Thoracic aorta (tissue), 2 donors: Measurements from ENCODE around the gene AP2M1. TPM values are rescaled to one million over a fixed set of nuclear protein-coding genes. Genes with fewer than 3 reads are reported as not detected.

Source experiments
- ATAC-seq: fragments of 150-250 bp; one replicate; pipeline ENCODE4 v1.8.0; 2017; ENCODE audit warnings: low read depth; ENCODE audit not compliant: insufficient number of reproducible peaks, low FRiP score
- DNase-seq: peaks from one replicate; pipeline ENCODE4 v3.0.0-alpha.2; 2020; ENCODE audit warnings: low spot score
- H3K27ac ChIP-seq, 2 donors: fragments of 200-600 bp; sonication (generic); 1 replicate in 1 of 2; 2 replicates in 1 of 2; pipeline ENCODE4 v1.5.1; 2016; ENCODE audit warnings: mild to moderate bottlenecking in 2 of 2, moderate library complexity in 2 of 2
- H3K27me3 ChIP-seq: fragments of 200-600 bp; sonication (generic); replicated peaks from 2 replicates; pipeline ENCODE4 v1.6.0; 2016; ENCODE audit warnings: mild to moderate bottlenecking; ENCODE audit not compliant: insufficient read depth
- H3K36me3 ChIP-seq: fragments of 200-600 bp; sonication (generic); one replicate; pipeline ENCODE4 v1.5.1; 2016
- H3K4me1 ChIP-seq, 2 donors: fragments of 200-600 bp; sonication (generic); 1 replicate in 1 of 2; 2 replicates in 1 of 2; pipeline versions ENCODE4 v1.5.1 to v1.6.0; 2016; ENCODE audit warnings: low read depth in 2 of 2, mild to moderate bottlenecking in 1 of 2; ENCODE audit not compliant: control insufficient read depth in 1 of 2
- H3K4me3 ChIP-seq: fragments of 200-600 bp; sonication (generic); 2 replicates; pipeline ENCODE4 v1.5.1; 2016; ENCODE audit warnings: mild to moderate bottlenecking
- H3K9me3 ChIP-seq: fragments of 200-600 bp; sonication (generic); 2 replicates; pipeline ENCODE4 v1.5.1; 2016
- total RNA-seq, 2 donors: library from RNA; depleted of rRNA; stranded (reverse); fragments of >200 nt; gene quantifications; one replicate each; pipeline versions ENCODE4 v1.1.0 to v1.2.3, GENCODE V29; 2016
- TF ChIP-seq, protein P1 (sequence below): fragments of 200-600 bp; sonication (generic); IDR thresholded peaks from one replicate; pipeline ENCODE4 v1.5.1; 2019; ENCODE audit warnings: antibody characterized with exemption

AP2M1 gene
- 100 to 1,000 TPM; 194 to 203 TPM for total RNA-seq

DNA sequence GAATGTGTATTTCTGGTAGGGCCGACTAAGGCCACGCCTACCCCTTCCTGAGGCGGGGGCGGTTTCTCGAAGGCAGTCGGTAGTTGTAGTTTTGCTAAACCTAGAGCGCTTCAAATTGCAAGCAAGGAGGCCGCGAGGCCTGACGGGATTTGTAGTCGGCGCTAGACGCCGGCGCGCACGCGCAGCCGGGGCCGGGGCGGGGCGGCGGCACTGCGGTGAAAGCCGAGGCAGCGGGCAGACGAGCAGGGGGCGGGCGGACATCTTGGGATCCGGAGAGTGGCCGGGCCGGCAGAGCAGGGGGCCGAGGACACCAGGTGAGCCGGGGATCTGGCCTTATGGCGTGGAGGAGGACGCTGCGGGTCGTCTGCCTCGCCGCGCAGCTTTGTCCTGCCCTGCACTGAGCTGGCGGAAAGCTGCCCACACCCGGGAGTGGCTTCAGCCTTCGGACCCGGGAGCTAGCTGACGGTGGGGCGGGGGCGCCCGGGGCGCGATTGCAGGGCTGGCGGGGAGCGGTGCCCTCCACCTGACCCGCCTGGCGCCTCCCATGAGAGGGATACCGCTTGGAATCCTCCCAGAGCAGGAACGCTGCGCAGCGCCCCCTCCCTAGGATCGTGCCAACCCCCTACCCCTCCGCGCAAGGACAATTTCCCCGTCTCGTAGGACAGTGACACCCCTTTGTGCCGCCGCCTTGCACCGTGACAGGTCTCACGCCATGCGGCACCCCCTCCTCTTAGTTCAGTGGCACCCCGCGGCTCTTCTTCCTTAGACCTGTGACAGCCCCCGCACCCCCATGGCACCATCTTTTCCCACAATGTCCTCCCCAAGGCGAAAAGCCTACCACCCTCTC, at the start of gene AP2M1:
Gene AP2M1 (plus strand): TSS at position 210 of the 847 bp plus-strand sequence. CDS start 2,139 bp downstream, outside the sequence.
- Histone ChIP-seq H3K9me3 (no peaks in the 10 kb centered on the region), H3K4me1 (peaks cover 24 to 30% of the 10 kb centered on the region in 2 donors), H3K36me3 (peaks cover 51% of the 10 kb centered on the region), H3K27ac (peak within 1 kb of the TSS; percentile 74 to 92), H3K4me3 (peak within 1 kb of the TSS; percentile 98), H3K27me3 (no peaks in the 10 kb centered on the region)
- TF ChIP-seq, protein P1, sequence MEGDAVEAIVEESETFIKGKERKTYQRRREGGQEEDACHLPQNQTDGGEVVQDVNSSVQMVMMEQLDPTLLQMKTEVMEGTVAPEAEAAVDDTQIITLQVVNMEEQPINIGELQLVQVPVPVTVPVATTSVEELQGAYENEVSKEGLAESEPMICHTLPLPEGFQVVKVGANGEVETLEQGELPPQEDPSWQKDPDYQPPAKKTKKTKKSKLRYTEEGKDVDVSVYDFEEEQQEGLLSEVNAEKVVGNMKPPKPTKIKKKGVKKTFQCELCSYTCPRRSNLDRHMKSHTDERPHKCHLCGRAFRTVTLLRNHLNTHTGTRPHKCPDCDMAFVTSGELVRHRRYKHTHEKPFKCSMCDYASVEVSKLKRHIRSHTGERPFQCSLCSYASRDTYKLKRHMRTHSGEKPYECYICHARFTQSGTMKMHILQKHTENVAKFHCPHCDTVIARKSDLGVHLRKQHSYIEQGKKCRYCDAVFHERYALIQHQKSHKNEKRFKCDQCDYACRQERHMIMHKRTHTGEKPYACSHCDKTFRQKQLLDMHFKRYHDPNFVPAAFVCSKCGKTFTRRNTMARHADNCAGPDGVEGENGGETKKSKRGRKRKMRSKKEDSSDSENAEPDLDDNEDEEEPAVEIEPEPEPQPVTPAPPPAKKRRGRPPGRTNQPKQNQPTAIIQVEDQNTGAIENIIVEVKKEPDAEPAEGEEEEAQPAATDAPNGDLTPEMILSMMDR: no peak
- ATAC-seq: peak; percentile 87
- DNase-seq: peak; percentile 97

DNA sequence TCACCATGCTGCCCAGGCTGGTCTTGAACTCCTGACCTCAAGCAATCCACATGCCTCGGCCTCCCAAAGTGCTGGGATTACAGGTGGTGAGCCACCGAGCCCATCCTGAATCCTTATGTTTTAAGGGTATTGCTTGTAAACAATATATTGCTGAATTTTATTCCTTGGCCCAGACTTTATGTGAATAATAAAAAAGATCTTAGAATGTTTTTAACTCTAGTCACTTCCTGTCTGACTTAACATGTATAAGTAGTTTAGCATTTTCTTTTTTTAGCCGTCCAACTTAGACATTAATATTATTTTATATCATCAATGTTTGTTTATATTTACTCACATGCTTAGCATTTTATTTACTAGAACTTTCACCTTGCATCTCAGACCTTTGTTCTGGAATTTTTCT, 48.6 kb upstream of the AP2M1 start:
- H3K36me3 ChIP-seq: no peaks in the 10 kb centered on the region

DNA sequence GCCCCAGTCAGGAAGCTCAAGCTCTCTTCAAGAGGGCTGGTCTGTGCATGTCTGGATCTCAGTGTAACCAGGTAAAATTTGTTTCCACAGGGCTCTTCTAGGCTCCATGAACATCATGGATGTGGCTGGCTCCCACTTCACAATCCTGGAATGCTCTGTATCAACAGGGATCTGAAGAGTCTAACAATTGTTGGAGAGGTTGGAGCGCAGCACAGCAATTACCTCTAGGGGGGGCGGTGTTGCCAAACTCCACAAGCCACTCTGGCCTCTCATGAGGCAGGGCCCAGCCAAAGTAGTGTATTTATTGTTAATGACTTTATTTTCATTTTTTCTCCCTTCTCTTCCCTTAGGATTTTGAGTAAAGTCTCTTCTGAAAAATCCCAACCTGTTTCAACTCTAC, 45.6 kb upstream of the AP2M1 start:
- DNase-seq (no peak), ATAC-seq (no peak)

More for the DNA sequence above, 48.6 kb upstream of the AP2M1 start:
- Histone ChIP-seq H3K4me3 (no peak overlapping the region), H3K4me1 (no peaks in the 10 kb centered on the region), H3K27ac (no peak overlapping the region), H3K27me3 (no peaks in the 10 kb centered on the region), H3K9me3 (no peaks in the 10 kb centered on the region)
- TF ChIP-seq, protein P1: no peak
- DNase-seq (no peak), ATAC-seq (no peak)

DNA sequence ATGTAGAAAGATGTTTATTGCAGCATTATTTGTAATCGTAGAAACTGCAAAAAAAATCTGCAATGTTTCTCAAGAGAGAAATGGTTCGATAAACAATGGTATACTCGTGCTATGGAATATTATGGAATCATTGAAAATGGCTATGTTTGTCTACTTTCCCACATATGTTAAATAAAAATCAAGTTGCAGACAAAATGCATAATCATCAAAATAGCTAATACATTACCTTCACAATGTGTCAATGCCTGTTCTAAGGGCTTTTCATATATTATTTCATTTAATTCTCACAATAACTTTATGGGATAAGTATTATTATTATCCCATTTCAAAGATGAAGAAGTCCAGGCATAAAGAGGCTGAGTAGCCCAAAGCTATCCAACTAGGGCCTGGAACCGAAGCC, 41.7 kb upstream of the AP2M1 start:
- no peaks in the 10 kb centered on the region for H3K9me3 ChIP-seq
- TF ChIP-seq, protein P1: no peak
- no peaks in the 10 kb centered on the region for H3K27me3 ChIP-seq
- ATAC-seq (no peak), DNase-seq (no peak)
- no peaks in the 10 kb centered on the region for H3K36me3 ChIP-seq
- peaks cover 13 to 14% of the 10 kb centered on the region in 2 donors for H3K4me1 ChIP-seq
- H3K4me3 ChIP-seq: no peak overlapping the region
- H3K27ac ChIP-seq: no peak overlapping the region

More for the DNA sequence above, 45.6 kb upstream of the AP2M1 start:
- Histone ChIP-seq H3K9me3 (no peaks in the 10 kb centered on the region), H3K27ac (no peak overlapping the region), H3K27me3 (no peaks in the 10 kb centered on the region), H3K4me1 (peaks cover 0 to 4% of the 10 kb centered on the region in 2 donors), H3K36me3 (no peaks in the 10 kb centered on the region), H3K4me3 (no peak overlapping the region)
- TF ChIP-seq, protein P1: no peak

DNA sequence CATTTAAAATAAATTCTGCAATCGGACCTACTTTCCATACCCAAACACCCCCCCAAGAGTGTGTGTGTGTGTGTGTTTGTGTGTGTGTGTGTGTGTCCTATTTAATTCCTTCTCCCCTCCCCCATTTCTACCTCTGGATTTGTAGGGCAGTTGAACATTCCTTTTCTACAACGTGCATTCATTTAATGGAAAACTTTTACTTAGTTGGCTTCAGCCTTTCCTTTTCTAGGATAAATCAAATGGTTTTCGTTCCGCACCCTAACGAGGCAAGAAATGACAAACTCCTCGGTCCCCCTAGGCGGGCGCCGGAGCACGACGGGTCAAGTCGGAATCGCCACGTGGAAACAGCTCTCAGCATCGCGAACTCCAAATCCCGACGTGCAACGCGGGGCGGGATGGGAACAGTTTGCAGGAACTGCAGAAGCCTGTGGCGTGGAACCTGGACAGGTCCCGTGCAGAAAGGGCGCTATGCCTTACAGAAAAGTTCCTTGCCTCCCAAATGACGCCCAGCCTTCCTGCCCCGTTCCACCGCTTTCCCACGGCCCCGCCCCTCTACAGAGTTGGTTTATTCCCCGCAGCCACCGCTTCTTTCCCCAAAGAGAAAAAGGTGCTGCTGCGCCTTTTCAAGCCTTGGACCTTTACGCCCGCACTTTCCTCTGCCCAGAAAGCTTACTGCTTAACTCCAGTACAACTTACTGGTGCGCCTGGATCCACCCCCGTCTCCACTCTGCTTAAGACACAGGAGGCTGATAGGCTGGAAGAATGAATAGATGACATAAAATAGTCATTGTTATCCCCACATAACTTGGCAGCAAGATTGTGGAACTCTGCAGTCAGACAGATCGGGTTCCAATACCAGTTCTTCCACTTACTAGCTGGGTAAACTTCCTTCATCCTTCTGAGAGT, 40.6 kb upstream of the AP2M1 start:
- DNase-seq (peak; percentile 39), ATAC-seq (peak; percentile 54)
- H3K4me3 ChIP-seq: peak overlapping the region; percentile 83
- H3K27ac ChIP-seq: peak overlapping the region; percentile 87 to 90
- H3K36me3 ChIP-seq: peaks cover 4% of the 10 kb centered on the region
- TF ChIP-seq, protein P1: no peak
- H3K9me3 ChIP-seq: no peaks in the 10 kb centered on the region
- H3K4me1 ChIP-seq: peaks cover 13 to 14% of the 10 kb centered on the region in 2 donors
- H3K27me3 ChIP-seq: no peaks in the 10 kb centered on the region
